H9 (cell line): ENCODE results near the gene CTSA. TPM values are rescaled to one million over a fixed set of nuclear protein-coding genes. Genes with fewer than 3 reads are reported as not detected.

Source experiments
- DNase-seq: peaks from one replicate; pipeline ENCODE4 v3.0.0-alpha.2; 2017
- H2AFZ ChIP-seq: one replicate; pipeline ENCODE4 v1.6.1; 2013; ENCODE audit warnings: mild to moderate bottlenecking, low read length, control low read depth, moderate library complexity
- H2AK5ac ChIP-seq: 2 replicates; pipeline ENCODE4 v1.6.1; 2013; ENCODE audit warnings: low read length, control low read depth, mixed read lengths; ENCODE audit not compliant: insufficient read length
- H2BK120ac ChIP-seq: one replicate; pipeline ENCODE4 v1.6.1; 2013; ENCODE audit warnings: low read depth, mild to moderate bottlenecking, low read length, control low read depth, inconsistent platforms; ENCODE audit not compliant: poor library complexity, severe bottlenecking
- H2BK12ac ChIP-seq: 2 replicates; pipeline ENCODE4 v1.6.1; 2013; ENCODE audit warnings: low read length, control low read depth, mixed read lengths, low read depth; ENCODE audit not compliant: insufficient read length
- H2BK15ac ChIP-seq: 2 replicates; pipeline ENCODE4 v1.6.1; 2013; ENCODE audit warnings: low read depth, low read length, control low read depth
- H2BK20ac ChIP-seq: one replicate; pipeline ENCODE4 v1.6.1; 2013; ENCODE audit warnings: low read depth, mild to moderate bottlenecking, low read length, control low read depth, inconsistent platforms; ENCODE audit not compliant: poor library complexity, severe bottlenecking
- H2BK5ac ChIP-seq: 2 replicates; pipeline ENCODE4 v1.6.1; 2013; ENCODE audit warnings: low read length, control low read depth, mixed read lengths; ENCODE audit not compliant: insufficient read length
- H3K14ac ChIP-seq: 2 replicates; pipeline ENCODE4 v1.6.1; 2013; ENCODE audit warnings: low read length, control low read depth; ENCODE audit not compliant: insufficient read depth
- H3K18ac ChIP-seq: 2 replicates; pipeline ENCODE4 v1.6.1; 2013; ENCODE audit warnings: low read depth, mild to moderate bottlenecking, mixed read lengths, low read length, control low read depth; ENCODE audit not compliant: insufficient read length
- H3K23ac ChIP-seq: 2 replicates; pipeline ENCODE4 v1.6.1; 2013; ENCODE audit warnings: low read length, control low read depth, mixed read lengths, low read depth; ENCODE audit not compliant: insufficient read length
- H3K23me2 ChIP-seq: 2 replicates; pipeline ENCODE4 v1.6.1; 2013; ENCODE audit warnings: low read depth, mild to moderate bottlenecking, mixed read lengths, low read length, control low read depth; ENCODE audit not compliant: insufficient read length, poor library complexity, severe bottlenecking
- H3K27ac ChIP-seq: 2 replicates; pipeline ENCODE4 v1.5.1; 2013; ENCODE audit warnings: low read length, control low read depth, mixed read lengths, low read depth; ENCODE audit not compliant: insufficient read length
- H3K27me3 ChIP-seq: 2 replicates; pipeline ENCODE4 v1.6.1; 2013; ENCODE audit warnings: low read length, control low read depth, inconsistent platforms; ENCODE audit not compliant: insufficient read depth
- H3K4ac ChIP-seq: 2 replicates; pipeline ENCODE4 v1.6.1; 2013; ENCODE audit warnings: low read depth, mild to moderate bottlenecking, control low read depth, inconsistent platforms, low read length, moderate library complexity
- H3K4me1 ChIP-seq: 2 replicates; pipeline ENCODE4 v1.6.1; 2013; ENCODE audit warnings: low read length, control low read depth, inconsistent platforms; ENCODE audit not compliant: insufficient read depth
- H3K4me2 ChIP-seq: 2 replicates; pipeline ENCODE4 v1.6.1; 2013; ENCODE audit warnings: low read length, control low read depth, mixed read lengths; ENCODE audit not compliant: insufficient read length, insufficient read depth
- H3K56ac ChIP-seq: 2 replicates; pipeline ENCODE4 v1.6.1; 2013; ENCODE audit warnings: low read depth, mild to moderate bottlenecking, mixed read lengths, low read length, control low read depth; ENCODE audit not compliant: insufficient read length
- H3K79me1 ChIP-seq: 2 replicates; pipeline ENCODE4 v1.6.1; 2013; ENCODE audit warnings: low read depth, mild to moderate bottlenecking, moderate library complexity, low read length, control low read depth, inconsistent platforms; ENCODE audit not compliant: insufficient read depth, poor library complexity, severe bottlenecking
- H3K79me2 ChIP-seq: 2 replicates; pipeline ENCODE4 v1.6.1; 2013; ENCODE audit warnings: low read length, control low read depth, inconsistent platforms; ENCODE audit not compliant: insufficient read depth
- H3K9ac ChIP-seq: 2 replicates; pipeline ENCODE4 v1.6.1; 2013; ENCODE audit warnings: low read length, control low read depth, mixed read lengths; ENCODE audit not compliant: insufficient read length; ENCODE audit errors: extremely low read depth
- H3K9me3 ChIP-seq: one replicate; pipeline ENCODE4 v1.6.1; 2013; ENCODE audit warnings: low read depth, low read length, inconsistent platforms; ENCODE audit not compliant: control insufficient read depth
- H3T11ph ChIP-seq: one replicate; pipeline ENCODE4 v1.6.1; 2013; ENCODE audit warnings: mild to moderate bottlenecking, low read length, control low read depth, inconsistent platforms
- H4K20me1 ChIP-seq: one replicate; pipeline ENCODE4 v1.6.1; 2013; ENCODE audit not compliant: control insufficient read depth, insufficient read length, insufficient read depth
- H4K5ac ChIP-seq: 2 replicates; pipeline ENCODE4 v1.6.1; 2013; ENCODE audit warnings: low read depth, mild to moderate bottlenecking, mixed read lengths, low read length, control low read depth; ENCODE audit not compliant: insufficient read length
- H4K8ac ChIP-seq: replicated peaks from 2 replicates; pipeline ENCODE4 v1.6.1; 2013; ENCODE audit warnings: low read length, control low read depth, mixed read lengths, low read depth; ENCODE audit not compliant: insufficient read length
- H4K91ac ChIP-seq: 2 replicates; pipeline ENCODE4 v1.6.1; 2013; ENCODE audit warnings: low read depth, mild to moderate bottlenecking, moderate library complexity, mixed read lengths, low read length, control low read depth; ENCODE audit not compliant: insufficient read length
- H3K27ac Mint-ChIP-seq, 3 experiments: 2 replicates in 2 of 3; 3 replicates in 1 of 3; pipeline ENCODE4 v1.8.0; 2020 to 2021; ENCODE audit warnings: mixed read lengths in 3 of 3, mild to moderate bottlenecking in 1 of 3, moderate library complexity in 1 of 3
- H3K27me3 Mint-ChIP-seq: 2 replicates; pipeline ENCODE4 v1.8.0; 2021; ENCODE audit warnings: low read depth, mild to moderate bottlenecking, moderate library complexity, mixed read lengths
- H3K36me3 Mint-ChIP-seq, 3 experiments: 2 replicates in 2 of 3; 3 replicates in 1 of 3; pipeline ENCODE4 v1.8.0; 2020 to 2021; ENCODE audit warnings: low read depth in 3 of 3, mixed read lengths in 3 of 3; ENCODE audit not compliant: insufficient read depth in 1 of 3
- H3K4me1 Mint-ChIP-seq, 2 experiments: 2 replicates each; pipeline ENCODE4 v1.8.0; 2020; ENCODE audit warnings: mixed read lengths in 2 of 2
- H3K4me3 Mint-ChIP-seq, 2 experiments: 2 replicates in 1 of 2; 3 replicates in 1 of 2; pipeline ENCODE4 v1.8.0; 2020 to 2021; ENCODE audit warnings: mild to moderate bottlenecking in 2 of 2, mixed read lengths in 2 of 2, moderate library complexity in 1 of 2
- H3K9me3 Mint-ChIP-seq, 2 experiments: 2 replicates in 1 of 2; 3 replicates in 1 of 2; pipeline ENCODE4 v1.8.0; 2020; ENCODE audit warnings: mild to moderate bottlenecking in 2 of 2, mixed read lengths in 2 of 2, moderate library complexity in 1 of 2
- CTCF ChIP-seq: fragments of 200-600 bp; sonication (generic); conservative IDR thresholded peaks from 3 replicates; pipeline ENCODE4 v1.8.0; 2021; ENCODE audit warnings: antibody characterized with exemption, mild to moderate bottlenecking
- WGBS: extraction: QIAGEN DNeasy Blood & Tissue Kit; methylation state at CpG from one replicate; pipeline ENCODE4 v1.1.7; 2013; ENCODE audit warnings: missing lambda C conversion rate, low lambda C conversion rate, mixed read lengths; ENCODE audit not compliant: insufficient read length; ENCODE audit errors: extremely low coverage; 5-methylcytosine and 5-hydroxymethylcytosine counted together
- total RNA-seq: library from RNA; stranded (reverse); gene quantifications from 2 replicates; pipeline ENCODE4 v1.2.1, GENCODE V29; 2021

The CTSA gene
- total RNA-seq, 1 experiment from 2014 or later = 64.4 TPM

- Histone ChIP-seq H4K20me1 (no peaks in the 10 kb centered on the region), H3K27me3 (no peaks in the 10 kb centered on the region), H2BK120ac (no peak overlapping the region), H2AFZ (no peak overlapping the region), H3K18ac (no peak overlapping the region), H4K5ac (no peak overlapping the region), H3K79me2 (no peaks in the 10 kb centered on the region), H3K14ac (no peak overlapping the region; the same call in 1 of the 2 replicates), H3K9me3 (no peaks in the 10 kb centered on the region), H2BK15ac (no peak overlapping the region), H4K8ac (no peak overlapping the region), H3K4me2 (no peak overlapping the region), H2BK5ac (no peak overlapping the region), H2BK20ac (no peak overlapping the region), H3K4ac (no peak overlapping the region), H3K27ac (no peak overlapping the region), H2AK5ac (no peak overlapping the region), H3K56ac (no peak overlapping the region), H4K91ac (no peak overlapping the region), H3K23me2 (no peaks in the 10 kb centered on the region), H3T11ph (no peak overlapping the region), H2BK12ac (no peak overlapping the region), H3K79me1 (no peaks in the 10 kb centered on the region), H3K4me1 (no peaks in the 10 kb centered on the region), H3K9ac (no peak overlapping the region), H3K23ac (no peak overlapping the region)
- Mint-ChIP-seq H3K36me3 (no peaks in the 10 kb centered on the region), H3K27ac (no peak overlapping the region), H3K9me3 (no peaks in the 10 kb centered on the region), H3K4me1 (peaks cover 14 to 28% of the 10 kb centered on the region in 2 experiments), H3K27me3 (peaks cover 4% of the 10 kb centered on the region), H3K4me3 (no peak overlapping the region)
- no CpG with 5 or more reads among the region's 21 CpGs for WGBS
- no peak for DNase-seq
- TF ChIP-seq CTCF = no peak
Observed at GRCh38 chr20:45924391-45925261, 33.5 kb downstream of the CTSA start.
